ENCODE measurements around the gene CAPN13.

Gene CAPN13, protein sequence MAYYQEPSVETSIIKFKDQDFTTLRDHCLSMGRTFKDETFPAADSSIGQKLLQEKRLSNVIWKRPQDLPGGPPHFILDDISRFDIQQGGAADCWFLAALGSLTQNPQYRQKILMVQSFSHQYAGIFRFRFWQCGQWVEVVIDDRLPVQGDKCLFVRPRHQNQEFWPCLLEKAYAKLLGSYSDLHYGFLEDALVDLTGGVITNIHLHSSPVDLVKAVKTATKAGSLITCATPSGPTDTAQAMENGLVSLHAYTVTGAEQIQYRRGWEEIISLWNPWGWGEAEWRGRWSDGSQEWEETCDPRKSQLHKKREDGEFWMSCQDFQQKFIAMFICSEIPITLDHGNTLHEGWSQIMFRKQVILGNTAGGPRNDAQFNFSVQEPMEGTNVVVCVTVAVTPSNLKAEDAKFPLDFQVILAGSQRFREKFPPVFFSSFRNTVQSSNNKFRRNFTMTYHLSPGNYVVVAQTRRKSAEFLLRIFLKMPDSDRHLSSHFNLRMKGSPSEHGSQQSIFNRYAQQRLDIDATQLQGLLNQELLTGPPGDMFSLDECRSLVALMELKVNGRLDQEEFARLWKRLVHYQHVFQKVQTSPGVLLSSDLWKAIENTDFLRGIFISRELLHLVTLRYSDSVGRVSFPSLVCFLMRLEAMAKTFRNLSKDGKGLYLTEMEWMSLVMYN

DNA sequence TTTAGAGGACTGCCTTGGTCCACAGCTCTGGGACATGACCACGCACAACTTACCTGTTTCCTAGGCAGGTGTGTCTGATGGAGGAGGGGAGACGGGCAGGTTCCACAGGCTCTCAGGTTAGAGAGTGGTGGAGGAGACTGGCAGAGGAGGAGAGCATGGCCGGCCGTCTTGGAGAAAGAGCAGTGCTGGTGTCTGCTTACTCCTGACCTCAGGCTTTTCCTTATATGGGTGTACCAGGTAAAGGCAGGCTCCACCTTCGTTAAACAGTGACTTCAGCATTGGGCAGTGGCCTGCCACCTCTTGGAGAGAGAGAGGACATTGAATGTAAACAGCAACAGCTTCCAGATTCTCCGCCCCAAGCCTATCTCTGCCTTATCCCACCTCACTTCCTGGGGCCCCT is at the start of gene CAPN13:
TSS of gene CAPN13 (minus strand) at position 198 of the 400 bp plus-strand sequence. CDS start 20,121 bp downstream, outside the sequence.
- no peak for DNase-seq (ENCODE audit: low read depth)

DNA sequence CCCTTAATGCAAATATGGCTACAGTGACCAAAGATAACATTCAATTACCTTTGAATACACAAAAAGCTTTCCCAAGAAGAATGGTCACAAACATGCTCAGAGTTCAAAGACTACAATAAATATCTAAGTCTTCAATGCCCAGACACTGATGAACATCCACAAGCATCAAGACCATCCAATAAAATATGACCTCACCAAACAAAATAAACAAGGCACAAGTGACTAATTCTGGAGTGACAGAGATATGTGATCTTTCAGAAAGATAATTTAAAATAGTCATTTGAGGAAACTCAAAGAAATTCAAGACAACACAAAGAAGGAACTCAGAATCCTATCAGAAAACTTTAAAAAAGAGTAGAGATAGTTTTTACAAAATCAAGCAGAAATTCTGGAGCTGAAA is 40.6 kb upstream of the CAPN13 start:
- DNase-seq (ENCODE audit: low read depth), result no peak

DNA sequence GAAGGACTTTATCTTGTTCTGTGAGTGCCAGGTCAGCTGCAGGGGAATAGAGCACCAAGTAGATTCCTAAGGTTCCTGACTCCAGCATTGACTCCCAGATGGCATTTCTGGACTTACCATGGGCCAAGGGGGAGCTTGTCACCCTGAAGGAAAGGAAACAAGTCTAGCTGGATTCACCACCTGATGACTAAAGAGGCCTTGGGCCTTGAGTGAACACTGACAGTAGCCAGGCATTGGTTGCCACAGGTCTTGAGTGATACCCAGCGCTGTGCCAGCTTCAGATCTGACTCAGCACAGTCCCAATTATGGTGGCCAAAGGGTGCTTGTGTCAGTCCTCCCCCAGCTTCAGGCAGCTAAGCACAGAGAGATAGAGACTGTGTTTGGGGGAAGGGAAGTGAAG is 40.1 kb upstream of the CAPN13 start:
- no peak for DNase-seq (ENCODE audit: low read depth)

DNA sequence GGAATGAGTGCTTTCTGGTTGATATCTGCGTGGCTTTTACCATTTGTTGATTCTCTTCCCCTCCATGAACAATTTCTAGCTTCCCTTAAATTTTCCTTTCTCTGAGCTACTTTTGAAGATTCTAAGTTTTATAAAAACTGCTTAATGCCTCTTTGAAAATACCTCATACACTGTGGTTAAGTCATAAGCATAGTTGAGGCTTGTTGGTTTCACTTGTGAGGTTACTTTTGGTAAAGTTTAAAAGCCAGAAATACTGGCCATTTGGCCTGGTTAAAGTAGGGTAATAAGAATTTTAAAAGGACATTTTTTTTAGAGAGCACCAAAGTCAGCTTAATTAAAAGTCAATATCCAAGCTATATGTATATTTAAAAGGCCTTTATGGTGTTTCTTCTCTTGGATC is 21.3 kb upstream of the CAPN13 start:
- no peak for DNase-seq (ENCODE audit: low read depth)

DNA sequence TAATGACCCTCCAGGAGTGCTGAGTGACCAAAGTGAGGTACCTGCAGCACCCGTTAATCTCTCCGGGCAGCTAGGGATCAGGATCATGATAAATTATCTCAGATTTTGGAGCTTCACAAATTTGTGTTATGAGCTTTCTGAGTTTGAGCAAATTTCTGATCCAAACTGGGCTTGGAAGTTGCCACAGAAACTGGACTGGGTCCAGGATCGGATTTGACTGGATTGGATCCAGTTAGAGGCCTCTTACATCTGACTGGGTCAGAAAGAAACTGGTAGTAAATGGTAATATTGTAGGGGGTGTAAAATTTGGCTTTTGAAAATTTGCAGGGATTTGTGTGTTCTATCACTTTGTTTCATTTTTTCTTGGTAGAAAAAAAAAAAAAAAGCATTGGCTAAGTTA is 19.7 kb upstream of the CAPN13 start:
- DNase-seq (ENCODE audit: low read depth), result no peak

DNA sequence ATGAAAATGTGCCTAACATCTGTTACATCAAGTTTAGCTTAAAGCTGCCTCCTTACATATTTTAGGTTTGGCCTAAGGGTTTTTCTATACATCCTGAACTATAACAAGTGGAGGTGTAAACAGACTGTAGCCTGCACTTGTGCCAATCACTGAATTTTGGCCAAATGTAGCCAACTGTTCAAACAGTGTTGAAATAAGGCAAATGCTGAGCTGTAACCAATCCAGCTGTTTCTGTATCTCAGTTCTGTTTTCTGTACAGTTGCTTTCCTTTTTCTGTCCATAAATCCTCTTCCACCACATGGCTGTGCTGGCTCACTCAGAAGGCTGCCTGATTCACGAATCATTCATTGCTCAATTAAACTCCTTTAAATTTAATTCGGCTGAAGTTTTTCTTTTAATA is 19.2 kb upstream of the CAPN13 start:
- DNase-seq (ENCODE audit: low read depth), result no peak

DNA sequence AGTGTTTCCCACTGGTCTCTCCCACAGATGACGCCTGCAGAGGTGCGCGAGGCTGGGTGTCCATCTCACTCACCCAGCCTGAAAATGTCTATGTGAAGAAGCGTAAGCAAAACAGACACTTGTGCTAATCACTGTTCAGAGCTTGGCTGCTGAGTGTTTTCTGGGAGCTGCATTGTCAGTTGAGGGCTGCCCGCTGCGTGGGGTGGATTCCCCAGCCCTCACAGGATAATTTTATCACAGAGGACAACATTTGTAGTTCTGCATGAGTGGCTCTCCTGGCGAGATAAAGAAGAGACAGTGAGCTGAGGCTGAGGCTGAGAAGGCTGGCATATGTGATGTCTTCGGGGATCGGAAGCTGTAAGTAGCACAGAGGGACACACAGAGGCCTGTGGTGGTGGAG is 16.2 kb upstream of the CAPN13 start:
- DNase-seq (ENCODE audit: low read depth), result no peak

DNA sequence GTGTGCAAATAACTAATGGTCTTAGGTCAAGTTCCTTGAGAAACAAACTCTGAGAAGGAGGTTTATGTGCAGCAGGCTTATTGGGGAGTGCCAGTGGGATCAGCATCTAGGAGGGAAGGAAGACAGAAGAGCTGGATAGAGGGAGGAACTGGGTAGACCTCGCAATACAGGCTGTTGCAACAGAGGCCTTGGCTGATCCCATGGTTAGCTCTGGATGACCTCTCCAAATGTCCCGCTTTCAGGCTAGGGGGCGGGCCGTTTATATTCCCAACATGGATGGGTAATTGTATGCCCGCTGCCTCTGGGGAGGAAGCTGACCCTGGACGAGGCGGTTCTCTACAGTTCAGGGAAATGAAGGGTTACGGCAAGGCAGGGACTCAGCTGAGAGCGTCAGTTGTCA is 14.7 kb upstream of the CAPN13 start:
- DNase-seq (ENCODE audit: low read depth), result no peak

DNA sequence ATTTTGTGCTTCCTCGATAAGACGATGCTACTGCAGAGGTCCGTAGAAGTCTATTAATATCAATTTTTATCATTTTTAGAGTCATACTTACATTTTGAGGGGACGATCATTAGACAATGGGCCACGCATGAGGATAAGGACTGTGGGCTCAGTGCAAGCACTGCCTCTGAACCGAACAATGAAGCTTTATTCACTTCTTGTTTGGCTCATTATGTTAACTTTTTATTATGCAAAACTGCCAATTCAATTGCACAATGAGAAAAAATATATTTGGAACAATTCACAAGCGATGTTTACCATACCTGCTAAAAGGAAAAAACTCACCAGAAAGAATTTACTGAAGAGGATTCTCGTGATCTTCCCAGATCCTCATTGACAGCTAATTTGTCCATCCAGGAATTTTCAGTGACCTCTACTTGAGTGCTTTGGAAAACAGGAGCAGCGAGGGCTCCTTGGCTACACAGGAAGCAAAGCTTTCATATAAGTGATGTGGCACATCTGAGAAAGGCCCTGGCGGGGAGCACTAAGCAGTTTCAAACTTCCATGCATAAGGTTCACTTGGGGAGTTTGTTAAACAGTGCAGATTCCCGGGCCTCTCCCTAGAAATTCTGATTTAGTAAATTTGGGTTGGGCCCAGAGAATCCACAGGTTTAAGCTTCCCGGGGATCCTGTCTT is 13.3 kb upstream of the CAPN13 start:
- no peak for DNase-seq (ENCODE audit: low read depth)

DNA sequence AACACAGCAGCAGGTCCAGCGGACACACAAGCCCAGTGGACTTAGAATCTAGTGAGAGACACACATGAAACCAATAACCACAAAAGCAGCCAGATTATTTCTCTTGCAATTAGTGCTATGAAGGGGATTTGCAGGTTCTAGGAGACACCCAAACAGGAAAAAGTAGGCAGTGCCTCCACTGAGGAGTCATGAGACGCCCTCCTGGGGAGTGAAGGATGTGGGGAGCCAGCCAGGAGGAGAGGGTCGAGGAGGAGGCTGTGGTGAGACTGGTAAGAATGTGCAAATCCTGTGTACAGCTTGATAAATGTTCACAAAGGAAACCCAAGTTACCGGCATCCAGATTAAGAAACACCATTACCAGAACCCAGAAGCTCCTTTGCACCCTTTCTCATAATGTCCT is 2.7 kb upstream of the CAPN13 start:
- DNase-seq (ENCODE audit: low read depth), result no peak

DNA sequence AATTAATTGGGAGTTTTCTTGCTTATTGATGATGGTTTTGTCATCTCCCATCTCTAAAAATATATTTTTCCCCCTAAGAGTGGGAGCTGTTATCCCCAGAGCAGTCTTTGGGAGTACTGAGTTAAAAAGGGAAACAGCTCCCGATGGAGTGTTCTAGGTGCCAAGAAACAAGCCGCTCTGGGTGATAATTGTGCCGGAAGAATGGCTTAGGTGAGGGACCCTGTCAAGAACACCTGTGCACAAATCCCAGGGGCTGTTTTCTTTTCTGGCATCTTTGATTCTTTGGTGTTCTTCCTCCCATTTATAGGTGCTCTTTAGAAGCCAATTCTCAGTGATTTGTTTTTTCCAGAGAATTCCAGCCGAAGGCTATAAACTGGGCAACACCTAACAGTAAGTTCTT is 1.4 kb upstream of the CAPN13 start:
- DNase-seq (ENCODE audit: low read depth), result no peak

DNA sequence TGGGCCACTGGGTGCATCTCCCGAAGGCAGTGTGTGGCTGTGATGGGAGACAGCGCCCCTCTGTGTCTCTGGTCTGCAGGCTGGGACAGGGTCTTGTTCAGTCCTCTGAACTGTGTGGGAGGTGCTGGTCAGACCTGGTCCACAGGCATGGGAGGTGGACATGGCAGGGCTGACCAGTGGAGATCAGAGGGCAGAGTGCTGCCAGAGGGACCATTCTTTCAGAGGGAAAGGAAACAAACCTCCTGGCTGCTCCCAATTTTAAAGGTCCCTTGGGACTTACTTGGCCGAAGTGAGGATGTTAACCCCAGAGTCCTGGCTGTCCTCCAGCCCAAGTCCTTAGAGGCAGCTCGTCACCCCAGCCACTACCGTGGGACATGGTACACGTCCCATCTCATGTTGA is 4.0 kb downstream of the CAPN13 start:
- no peak for DNase-seq (ENCODE audit: low read depth)

DNA sequence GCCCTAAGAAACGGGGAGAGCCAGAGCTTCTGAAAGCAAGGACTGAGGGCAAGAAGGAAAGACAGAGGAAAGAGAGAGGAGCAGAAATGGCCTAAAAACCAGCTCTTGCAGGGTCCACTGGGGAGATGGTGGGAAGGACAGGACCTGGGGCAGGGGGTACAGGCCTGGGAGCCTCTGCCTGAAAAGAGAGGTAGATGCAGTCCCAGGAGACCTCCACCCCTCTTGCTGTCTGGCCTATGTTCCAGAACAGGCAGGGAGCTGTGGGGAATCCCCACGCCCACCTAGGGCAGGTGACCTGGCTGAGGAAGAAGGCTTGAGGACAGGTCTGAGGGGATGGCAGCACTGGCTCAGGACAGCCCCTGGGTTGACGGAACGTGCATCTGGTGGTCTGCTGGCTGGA is 4.6 kb downstream of the CAPN13 start:
- DNase-seq (ENCODE audit: low read depth), result no peak

DNA sequence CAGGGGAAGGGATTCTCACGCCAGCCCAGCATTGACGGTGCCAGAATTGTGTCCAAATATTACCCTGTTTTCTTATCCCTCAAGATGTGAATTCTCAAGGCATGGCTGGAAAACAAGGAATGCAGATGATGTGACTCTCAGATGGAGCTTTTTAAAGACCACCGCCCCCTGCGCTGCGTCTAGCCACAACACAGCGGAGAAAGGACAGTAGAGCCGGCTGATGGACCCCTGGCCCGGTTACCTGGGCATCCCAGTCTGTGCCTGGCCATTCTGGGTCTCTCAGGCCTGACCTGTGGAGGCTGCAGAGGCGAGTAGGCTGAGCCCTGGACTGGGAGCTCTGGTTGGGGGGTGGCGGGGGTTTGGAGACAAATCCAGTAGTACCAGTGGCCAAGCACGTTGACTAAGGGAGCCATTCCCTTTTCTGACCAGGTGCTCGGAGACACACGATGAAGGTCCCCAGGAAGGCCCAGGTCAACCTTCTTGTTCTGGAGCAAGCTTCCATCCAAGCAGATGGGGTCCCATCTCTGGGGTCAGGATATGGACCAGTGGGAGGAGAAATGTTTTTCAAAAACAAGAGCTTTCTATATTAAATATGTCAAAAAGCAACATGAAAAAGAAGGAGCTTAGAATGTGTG is 5.3 kb downstream of the CAPN13 start:
- no peak for DNase-seq (ENCODE audit: low read depth)

DNA sequence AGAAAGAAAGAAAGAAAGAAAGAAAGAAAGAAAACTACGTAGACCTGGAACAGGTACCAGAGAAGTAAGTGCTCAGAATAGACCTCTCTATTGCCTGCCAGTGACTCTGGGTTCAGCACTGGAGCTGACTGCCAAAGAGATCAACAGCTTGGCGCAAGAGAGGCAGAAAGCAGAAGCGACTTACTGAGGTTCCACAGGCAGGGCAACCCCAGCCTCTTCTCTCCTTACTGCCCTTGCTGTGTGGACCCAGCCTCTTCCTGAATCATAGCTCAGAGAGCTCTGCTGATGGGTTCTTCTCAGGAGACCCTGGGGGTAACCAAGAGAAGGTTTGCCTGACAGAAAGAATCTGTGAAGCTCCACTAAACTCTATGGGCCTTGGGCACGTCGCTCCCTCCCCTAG is 7.1 kb downstream of the CAPN13 start:
- no peak for DNase-seq (ENCODE audit: low read depth)

DNA sequence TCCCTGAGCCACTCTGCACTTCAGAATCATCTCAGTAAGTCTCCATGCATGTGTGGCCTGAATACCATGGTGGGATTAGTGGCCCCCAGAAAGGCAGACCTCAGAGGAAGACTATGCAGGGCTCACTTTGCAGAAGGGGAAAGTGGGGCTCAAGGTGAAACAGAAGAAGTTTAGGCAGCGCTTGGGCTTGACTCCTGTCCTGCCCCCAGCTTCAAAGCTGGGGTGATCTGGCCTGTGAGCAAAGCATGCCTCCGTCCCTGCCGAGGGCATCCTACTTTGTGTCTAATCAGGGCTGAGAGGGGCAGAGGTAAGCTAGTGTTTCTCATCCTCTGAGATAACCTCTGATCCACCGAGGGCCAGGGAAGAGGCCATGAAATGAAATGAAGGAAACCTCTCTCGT is 7.9 kb downstream of the CAPN13 start:
- no peak for DNase-seq (ENCODE audit: low read depth)

DNA sequence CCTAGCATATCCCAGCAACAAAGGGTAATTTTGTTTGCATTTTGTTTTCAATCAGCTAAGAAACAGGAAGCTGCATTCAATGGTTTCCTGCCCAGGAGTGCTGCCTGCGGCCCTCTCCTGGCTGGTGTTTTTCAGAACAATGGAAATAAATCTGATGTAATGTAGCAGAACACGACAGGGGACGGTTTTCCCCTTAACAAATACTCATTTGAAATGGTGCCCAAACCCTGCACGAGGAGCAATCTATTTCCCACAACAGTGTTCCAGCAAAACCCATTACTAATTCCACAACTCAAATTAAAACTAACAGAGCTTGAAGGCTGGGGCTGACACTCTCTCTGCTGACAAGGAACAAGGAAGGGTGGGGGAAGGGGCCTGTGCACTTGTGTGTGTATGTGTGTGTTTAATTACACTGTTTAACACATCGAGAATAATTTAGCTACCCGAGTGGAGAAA is 8.7 kb downstream of the CAPN13 start:
- no peak for DNase-seq (ENCODE audit: low read depth)

DNA sequence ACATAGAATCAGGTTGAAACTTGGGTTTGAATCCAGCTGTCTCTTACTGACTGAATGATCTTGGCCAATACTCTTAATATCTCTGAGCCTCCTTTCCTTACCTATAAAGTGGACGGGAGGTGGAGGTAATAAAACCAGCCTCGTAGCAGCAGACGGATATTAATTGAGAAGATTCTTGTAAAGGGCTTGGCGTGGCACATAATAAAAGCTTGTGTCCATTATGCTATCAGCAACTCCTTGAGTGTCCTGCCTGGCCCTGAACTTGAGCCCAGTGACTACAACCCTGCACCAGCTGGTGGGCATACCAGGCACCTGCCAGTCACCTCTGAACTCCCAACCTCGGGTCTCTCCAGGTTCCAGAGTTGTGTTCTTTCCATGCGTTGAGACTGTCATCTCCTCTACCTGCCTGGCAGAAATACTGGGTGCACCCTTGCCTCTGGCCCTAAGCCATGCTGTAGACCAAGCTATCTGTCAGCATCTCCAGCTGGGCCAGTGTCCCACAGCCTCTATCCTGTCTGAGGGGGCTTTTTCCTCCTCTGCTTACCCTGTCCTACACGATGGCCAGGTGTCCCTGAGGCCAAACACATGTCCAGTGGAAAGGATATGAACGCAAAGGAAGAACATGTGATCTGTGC is 9.7 kb downstream of the CAPN13 start:
- no peak for DNase-seq (ENCODE audit: low read depth)

DNA sequence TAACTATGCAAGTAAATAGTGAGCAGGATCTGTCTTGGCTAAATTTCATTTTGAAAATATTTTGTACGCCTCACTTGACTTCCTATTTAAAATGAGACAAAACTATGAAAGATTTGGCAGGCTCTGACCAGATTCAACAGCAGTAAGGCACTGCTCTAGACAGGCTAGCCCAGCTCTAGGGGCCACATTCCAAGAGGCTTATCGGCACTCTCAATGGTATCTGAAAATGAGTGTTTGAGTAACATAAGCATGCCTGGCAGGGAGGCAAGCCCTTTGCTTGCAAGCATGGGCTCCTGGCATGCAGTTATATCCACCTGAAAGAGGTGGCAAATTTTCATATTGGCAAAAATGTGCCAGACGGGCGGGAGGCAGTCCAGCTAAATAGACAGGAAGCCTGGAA is 10.5 kb downstream of the CAPN13 start:
- DNase-seq (ENCODE audit: low read depth), result no peak

DNA sequence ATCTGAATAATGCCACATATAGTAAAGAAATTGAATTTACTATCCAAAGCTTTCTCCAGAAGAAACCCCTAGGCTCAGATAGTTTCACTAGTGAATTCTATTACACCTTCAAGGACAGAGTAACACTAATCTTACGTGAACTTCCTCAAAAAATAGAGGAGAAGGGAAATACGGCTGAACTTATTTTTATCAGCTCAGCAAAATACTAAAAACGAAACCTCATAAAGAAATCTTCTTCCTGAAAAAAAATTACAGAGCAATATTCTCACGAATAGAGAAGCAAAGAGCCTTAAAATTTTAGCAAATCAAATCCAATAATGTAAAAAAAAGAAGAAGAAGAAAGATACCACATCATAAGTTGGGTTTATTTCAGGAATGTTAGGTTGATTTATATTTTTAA is 14.7 kb downstream of the CAPN13 start:
- no peak for DNase-seq (ENCODE audit: low read depth)

DNA sequence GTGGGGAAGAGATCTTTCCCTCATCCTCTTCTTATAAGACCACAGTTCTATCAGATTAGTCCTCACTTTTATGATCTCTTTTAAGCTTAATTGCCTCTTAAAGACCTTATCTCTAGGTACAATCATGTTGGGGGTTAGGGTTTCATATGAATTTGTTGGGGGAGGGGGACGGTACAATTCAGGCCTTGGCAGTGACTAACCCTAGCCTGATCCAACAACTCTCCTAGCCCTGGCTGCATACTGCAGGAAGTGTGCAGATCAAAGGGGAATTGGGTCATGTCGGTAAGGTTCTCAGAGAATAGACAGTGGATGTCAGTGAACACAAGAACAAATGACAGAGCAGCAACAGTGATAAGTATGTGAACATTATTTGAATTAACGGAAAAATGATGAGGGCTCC is 16.4 kb downstream of the CAPN13 start:
- no peak for DNase-seq (ENCODE audit: low read depth)

DNA sequence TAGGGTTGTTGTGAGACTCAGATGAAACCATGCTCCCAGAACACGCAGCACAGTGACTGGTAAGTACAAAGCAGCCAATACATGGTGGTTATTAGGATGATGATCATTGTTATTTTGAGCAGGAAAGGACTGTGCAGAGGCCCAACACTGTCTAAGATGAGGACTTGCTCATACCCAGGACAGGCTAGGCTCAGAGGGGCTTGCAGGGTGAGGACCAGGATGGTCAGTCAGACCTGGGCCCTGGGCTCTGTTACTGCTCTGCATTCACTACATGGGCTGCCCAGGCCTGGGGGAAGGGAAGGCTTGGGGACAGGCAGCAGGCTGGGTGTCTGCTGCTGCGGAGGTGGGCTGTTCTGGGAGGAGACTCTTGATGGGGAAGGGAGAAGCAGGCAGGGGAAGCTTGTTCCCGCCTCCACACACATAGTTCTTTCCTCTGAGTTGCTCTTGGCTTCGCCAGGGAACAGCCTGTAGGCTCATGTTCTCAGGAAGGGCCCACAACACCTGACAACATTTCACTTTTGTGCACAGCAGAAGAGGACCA is 17.5 kb downstream of the CAPN13 start:
- DNase-seq (ENCODE audit: low read depth), result no peak

All from GM04503 (cell line).